G401 (cell line): ENCODE measurements around the gene CACNA2D2. TPM values are rescaled to one million over a fixed set of nuclear protein-coding genes. Genes with fewer than 3 reads are reported as not detected.
A peak's percentile ranks its signal among the peaks of the same experiment; 100 is the strongest.

ENCODE experiments used
- DNase-seq: peaks from one replicate; pipeline ENCODE4 v3.0.0-alpha.2; 2015; ENCODE audit warnings: low spot score
- in situ Hi-C: cut with HindIII; loops from 2 replicates; pipeline ENCODE4 v1.10.0; 2016; ENCODE audit warnings: low sequenced_read_pairs, mixed read lengths
- total RNA-seq: library from RNA; depleted of rRNA; stranded (reverse); fragments of >200 nt; shearing (Covaris generic); gene quantifications from 2 replicates; pipeline ENCODE4 v1.2.3, GENCODE V29; 2014

CACNA2D2 gene
- total RNA-seq, 1 experiment from 2014 or later, result 2.0 TPM

- DNase-seq, result no peak
- in situ Hi-C loops, result no loop called here
Observed at GRCh38 chr3:50508821-50509220, 5.4 kb upstream of the CACNA2D2 start.

GRCh38 chr3:50506169-50506568 is 2.7 kb upstream of the CACNA2D2 start:
- in situ Hi-C loops, result no loop called here
- no peak for DNase-seq

DNA sequence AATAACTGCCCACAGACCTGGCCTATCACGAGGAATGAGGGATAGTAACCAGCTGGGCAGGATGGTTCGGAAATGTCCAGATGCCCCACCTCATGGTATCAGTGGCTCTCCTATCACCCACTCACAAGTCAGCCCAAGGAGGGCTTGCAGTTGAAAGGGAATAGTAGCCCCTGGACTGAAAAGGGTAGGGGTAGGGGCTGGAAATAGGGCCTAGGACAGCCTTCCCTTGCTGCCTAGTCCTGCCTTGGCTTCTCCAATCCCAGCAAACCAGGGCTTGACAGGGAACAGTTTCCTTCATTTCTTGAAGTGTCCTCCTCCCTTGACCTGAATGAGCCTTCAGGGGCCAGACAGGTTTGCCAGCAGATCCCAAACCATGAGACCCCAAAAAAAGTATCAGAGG is 1.2 kb upstream of the CACNA2D2 start:
- in situ Hi-C loops, result no loop called here
- DNase-seq, result no peak

- no peak for DNase-seq
- in situ Hi-C loops, result no loop called here
Observed at GRCh38 chr3:50502584-50503423, 630 bp downstream of the CACNA2D2 start.

DNA sequence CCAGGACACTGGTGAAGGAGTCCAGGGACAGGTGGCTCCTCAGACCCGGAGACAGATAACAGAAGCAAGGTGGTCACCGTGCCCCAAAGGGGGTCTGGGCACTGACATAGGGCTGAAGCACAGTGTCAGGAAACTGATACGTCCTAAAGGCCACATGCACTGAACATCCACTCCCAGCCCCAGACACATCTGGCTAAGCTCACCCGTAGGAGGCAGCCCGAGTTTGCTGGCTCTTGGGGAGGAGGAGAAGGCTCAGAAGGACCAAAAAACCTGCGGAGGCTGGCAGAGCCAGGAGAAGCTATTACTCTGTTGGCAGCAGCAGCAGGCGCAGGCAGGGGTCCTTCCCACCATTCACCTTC is 1.2 kb downstream of the CACNA2D2 start:
- DNase-seq, result peak; percentile 42
- in situ Hi-C loops, result no loop called here

GRCh38 chr3:50495609-50496423 is 7.6 kb downstream of the CACNA2D2 start:
- DNase-seq, result no peak
- in situ Hi-C loops, result no loop called here

DNA sequence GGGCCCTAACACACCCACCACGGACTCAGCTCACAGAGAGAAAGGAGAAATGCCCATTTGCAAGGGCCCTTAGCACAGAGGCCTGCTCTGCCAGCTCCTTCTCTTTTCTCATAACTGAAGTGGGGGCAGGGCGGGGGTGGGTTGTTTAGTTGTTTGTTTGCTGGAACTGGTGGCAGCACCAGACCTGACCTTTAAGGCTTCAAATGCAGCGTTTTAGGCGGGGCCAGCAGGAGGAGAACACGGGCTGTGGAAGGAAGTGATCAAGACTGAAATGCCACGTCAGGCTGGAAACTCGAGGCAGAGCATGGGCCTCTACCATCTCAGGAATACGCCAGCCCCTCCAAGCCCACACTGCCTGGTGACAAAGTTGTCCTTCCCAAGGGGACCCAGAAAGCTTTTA is 9.3 kb downstream of the CACNA2D2 start:
- in situ Hi-C loops, result no loop called here
- DNase-seq, result no peak

DNA sequence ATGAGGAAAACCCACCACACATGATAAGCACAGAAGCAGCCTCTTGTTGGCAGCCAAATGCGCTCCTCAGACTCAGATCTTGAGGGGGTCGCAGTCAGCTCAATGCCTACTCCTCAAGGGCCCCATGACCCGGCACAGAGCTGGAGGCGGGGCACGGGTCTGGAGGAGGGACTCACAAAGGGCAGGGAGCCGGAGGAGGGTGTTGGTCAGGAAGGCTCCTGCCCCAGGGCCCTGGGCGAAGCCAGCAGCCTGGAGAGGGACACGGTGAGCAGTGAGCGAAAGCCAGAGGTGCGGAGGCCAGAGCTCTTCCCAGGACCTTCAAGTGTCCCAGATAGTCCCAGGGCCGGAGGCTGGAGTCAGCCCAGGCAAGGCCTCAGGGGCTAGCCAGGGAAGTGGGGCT is 9.8 kb downstream of the CACNA2D2 start:
- no peak for DNase-seq

GRCh38 chr3:50493086-50493485 is 10.3 kb downstream of the CACNA2D2 start:
- in situ Hi-C loops, result no loop called here
- no peak for DNase-seq

More for the DNA sequence above, 9.8 kb downstream of the CACNA2D2 start:
- in situ Hi-C loops, result no loop called here

- in situ Hi-C loops, result no loop called here
- DNase-seq, result no peak
Observed at GRCh38 chr3:50491023-50491422, 12.4 kb downstream of the CACNA2D2 start.

DNA sequence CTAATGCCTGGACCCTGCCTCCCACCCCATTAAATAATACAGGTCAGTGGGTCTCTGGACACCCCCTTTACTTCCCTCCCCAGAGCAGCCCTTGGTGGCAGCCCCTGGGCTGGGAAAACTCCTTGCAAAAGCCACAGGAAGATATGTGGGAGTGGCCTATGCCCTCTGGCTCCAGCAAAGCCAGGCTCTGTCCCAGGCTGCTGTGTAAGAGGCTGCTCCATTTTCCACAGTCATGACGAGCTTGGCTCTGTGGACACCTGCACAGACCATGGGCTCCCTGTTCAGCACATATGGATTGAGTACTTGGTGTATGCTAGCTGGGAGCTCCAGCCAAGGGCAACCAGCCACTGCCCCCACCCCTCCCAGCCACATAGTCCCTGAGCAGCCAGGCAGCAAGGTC is 13.0 kb downstream of the CACNA2D2 start:
- in situ Hi-C loops, result no loop called here
- DNase-seq, result no peak

DNA sequence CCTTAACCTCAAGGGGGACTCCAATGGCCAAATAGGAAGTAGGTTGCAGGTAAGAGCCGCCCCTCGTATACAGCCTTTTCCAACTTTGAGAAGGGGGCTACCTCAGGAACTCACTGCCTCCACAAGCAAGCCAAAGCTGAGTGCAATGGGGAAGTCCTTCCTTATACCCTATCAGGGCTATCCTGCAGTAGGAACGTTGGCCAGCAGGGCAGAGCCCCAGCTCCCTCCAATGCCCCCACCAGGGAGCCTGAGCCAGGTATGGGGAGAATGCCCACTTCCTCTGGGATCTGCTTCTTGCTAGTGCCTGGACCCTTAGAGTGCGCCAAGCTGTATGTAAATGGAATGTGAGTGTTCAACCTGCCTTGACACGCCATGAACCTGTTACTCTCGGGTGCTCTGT is 16.3 kb downstream of the CACNA2D2 start:
- no peak for DNase-seq
- in situ Hi-C loops, result no loop called here

DNA sequence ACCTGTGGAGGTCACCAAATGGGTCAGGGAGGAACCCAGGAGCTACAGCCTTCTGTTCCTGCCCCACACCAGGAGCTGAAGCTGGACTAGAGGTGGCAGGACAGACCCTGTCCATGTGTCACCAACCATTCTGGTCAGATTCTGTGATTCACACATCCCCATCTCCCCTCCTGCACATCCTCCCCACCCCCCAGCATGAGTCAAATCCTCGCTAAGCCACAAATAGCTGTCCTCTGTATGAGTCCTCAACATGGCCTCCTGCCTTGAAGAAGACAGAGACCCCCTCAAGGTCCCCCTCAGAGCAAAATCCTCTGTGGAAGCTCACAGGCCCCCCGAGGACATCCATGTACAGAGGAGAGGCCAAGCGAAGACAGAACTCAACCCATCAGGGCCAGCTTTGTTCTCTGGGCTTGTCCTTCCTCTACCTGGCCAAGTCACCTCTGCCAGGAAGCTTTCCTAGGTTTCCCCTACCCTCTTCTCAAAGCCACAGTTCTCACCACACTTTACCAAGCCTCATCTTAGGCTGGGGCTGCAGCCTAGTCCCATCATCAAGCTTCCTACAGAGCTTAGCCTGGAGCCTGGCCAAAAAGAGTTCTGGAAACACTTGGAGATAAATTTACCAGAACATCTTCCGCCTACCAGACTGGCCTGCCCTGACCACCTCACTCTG is 17.1 kb downstream of the CACNA2D2 start:
- in situ Hi-C loops, result no loop called here
- no peak for DNase-seq

DNA sequence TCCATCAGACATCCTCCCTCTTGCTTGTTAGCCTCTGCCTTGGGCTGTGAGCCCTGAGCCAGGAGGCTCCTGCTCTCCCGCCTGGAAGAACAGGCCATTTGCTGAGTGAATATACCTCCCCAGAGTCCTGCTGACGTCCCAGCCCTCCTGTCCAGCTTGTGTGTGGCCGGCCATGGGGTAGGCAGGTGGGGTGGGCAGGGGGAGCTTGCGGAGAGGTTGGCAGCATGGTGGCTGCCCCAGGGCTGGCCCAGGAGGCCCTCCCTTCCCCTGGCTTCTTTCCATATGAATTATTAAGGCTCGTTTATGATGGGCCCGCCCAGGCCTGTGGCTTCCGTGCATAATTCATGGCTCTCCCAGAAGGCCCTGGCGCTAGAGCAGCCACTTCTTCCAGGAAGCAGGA is 18.7 kb downstream of the CACNA2D2 start:
- DNase-seq, result peak; percentile 62
- in situ Hi-C loops, result no loop called here

DNA sequence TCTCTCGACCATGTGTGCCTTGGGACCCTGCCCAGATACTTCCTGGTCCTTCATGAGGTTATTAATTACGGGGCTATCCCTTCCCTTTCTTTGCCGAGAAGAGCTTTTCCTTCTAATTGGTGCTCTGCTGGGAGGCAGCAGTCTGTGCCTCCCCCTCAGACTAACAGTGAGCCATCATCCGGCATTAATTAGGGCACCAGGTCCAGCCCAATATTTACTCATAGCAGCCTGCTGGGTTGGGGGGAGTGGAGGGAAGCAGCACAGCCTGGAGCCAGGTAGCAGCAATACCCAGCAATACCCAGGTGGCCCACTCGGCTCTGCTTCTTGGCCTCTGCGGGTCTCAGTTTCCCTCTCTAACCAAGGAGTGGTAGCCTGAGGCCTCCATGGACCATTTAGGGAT is 20.1 kb downstream of the CACNA2D2 start:
- in situ Hi-C loops, result no loop called here
- DNase-seq, result no peak

DNA sequence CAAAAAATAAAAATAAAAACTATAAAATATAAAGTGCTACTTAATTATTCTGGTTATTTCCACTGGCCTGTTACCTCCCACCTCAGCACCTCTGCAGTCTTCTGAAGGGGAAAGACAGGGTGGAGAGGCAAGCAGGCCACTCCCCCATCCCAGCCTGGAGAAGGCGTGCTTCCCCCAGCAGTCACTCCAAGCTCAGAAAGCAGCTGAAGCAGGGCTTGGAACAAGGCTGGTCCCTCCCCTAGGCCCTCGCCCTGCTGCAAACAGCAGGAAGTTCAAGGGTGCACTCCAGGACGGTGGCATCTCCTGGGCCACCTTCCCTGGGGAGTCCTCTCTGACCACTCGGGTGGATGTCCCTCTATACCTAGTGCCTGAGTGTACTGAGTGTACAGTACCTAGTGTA is 21.4 kb downstream of the CACNA2D2 start:
- no peak for DNase-seq
- in situ Hi-C loops, result no loop called here

DNA sequence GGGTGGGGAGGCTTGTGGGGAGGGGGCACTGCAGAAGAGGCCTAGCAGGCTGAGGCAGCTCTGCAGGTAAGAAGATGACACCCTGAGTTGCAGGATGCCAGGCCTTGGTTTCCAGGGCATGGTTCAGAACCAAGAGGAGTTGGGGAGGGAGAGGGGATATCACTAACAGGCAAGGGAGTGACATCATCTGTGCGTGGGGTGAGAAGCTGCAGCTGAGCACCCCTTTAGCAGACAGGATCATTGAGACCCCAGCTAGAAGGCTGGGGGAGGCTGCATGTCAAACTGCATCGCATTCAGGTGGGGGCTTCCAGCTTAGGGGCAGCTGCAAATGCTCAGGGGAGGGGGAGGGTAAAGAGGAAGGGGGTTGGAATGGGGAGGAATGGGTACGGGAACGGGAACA is 23.0 kb downstream of the CACNA2D2 start:
- no peak for DNase-seq
- in situ Hi-C loops, result no loop called here

DNA sequence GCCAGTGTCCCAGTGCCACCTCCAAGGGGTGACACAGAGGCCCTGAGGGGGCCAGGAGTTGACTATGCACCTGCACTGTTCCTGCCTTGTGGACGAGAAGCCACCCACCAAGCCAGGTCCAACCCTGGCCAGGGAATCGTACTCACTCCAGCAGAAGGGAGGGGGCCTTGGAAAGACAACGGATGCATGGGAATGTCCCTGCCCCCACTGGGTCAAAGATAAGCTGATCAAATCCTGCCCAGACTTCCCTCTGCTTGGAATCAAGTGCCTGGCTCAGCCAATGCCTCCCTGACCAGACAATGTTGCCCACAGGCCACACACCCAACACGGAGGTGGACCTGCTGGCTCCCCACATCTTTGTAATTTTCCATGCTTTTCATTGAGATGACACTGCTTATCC is 23.9 kb downstream of the CACNA2D2 start:
- in situ Hi-C loops, result no loop called here
- no peak for DNase-seq

DNA sequence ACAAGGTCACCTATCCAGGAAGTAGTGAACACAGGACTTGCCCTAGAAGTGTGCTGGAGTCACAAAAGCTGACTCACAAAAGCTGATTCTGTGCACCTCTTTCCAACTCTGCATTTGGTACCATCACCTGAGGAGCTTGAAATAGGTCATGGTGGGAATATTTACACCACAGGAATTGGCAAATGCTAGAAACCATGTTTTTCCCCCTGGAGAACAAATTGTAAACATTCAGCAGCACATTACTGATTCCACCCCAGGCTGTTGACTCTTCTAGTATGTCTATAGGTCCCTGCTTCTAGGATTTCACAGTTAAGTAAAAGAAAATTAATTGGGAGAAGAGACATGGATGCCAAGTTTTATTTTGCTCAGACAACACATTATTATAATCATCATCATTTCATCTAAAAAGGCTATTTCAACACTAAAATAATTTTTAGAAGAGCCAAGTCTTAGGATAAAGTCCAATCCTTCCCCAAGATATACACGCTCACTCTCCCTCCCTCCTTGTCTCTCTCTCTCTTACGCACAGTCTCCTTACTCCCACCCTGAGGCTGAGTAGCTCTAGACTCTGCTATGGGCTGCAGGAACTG is 24.7 kb downstream of the CACNA2D2 start:
- no peak for DNase-seq
- in situ Hi-C loops, result no loop called here

GRCh38 chr3:50478051-50478450 is 25.4 kb downstream of the CACNA2D2 start:
- in situ Hi-C loops, result no loop called here
- DNase-seq, result no peak
